Fibroblast of lung (primary cell): Measurements from ENCODE around the gene SCAF1.

Experiments
- CTCF ChIP-seq, 2 donors: IDR thresholded peaks in 1 of 2; conservative IDR thresholded peaks in 1 of 2; 1 replicate in 1 of 2; 2 replicates in 1 of 2; pipeline ENCODE4 v1.5.1; 2011 to 2012; ENCODE audit warnings: low read length in 2 of 2, control low read depth in 1 of 2, inconsistent platforms in 1 of 2, low read depth in 1 of 2, mild to moderate bottlenecking in 1 of 2
- EZH2 ChIP-seq: IDR thresholded peaks from 2 replicates; pipeline ENCODE4 v1.5.1; 2012; ENCODE audit warnings: low read length, control low read depth, mild to moderate bottlenecking; ENCODE audit errors: missing control alignments

GRCh38 chr19:49696865-49697264 lies 54.9 kb downstream of the SCAF1 start:
- no peak for TF ChIP-seq CTCF (conservative IDR thresholded peaks at IDR 0.05 in 1 of 2, IDR thresholded peaks at IDR 0.05 in 1 of 2; ENCODE audit: low read depth in 1 of 2, low read length in 2 of 2)
- no peak for TF ChIP-seq EZH2
